Midbrain (tissue), 1 donor: ENCODE results near the gene TCP10L.
"Not testable (repeated sequence)": the region's sequence is repeated elsewhere in the genome, so short reads cannot be mapped to it uniquely, and the experiment has no call there.

Experiments used
- DNase-seq: peaks from one replicate; lab custom pipeline; 2025; lab: John Stamatoyannopoulos, UW

The TCP10L gene

DNA sequence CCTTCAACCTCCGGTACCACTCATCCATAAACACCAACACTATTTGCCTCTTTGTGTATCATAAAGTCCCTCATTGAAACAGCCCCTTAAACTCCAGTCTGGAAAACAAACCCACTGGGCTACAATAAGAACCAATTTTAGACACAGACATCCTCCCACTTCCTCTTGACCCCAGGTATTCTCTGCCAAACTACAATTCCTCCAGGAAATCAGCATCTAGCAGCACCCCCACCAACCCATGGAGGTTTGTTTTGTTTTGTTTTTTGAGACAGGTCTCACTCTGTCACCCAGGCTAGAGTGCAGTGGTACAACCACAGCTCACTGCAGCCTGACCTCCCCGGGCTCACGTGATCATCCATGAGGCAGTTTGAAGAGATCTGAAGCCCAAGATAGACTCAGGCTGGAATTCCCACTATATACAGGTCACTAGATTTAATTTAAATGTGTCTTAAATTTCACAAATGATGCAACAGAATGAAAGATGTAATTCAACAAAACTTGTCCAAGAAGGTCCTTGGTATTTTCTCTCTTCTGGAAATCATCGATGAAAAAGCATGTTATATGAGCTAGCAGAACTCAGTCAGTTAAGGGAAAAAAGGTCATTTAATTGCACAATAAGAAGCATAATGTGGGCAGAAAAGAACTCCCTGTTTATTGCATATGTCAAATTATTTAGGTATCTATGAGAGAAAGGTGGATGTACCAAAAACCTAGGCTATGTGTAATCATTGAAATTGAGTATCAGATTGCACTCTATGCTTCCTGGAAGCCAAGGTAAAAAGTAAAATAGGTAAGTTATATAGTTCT, 30.3 kb downstream of the TCP10L start:
- no peak for DNase-seq

GRCh38 chr21:32549886-32550285, 35.4 kb downstream of the TCP10L start:
- DNase-seq: no peak

GRCh38 chr21:32549440-32549839, 35.9 kb downstream of the TCP10L start:
- DNase-seq: no peak

DNA sequence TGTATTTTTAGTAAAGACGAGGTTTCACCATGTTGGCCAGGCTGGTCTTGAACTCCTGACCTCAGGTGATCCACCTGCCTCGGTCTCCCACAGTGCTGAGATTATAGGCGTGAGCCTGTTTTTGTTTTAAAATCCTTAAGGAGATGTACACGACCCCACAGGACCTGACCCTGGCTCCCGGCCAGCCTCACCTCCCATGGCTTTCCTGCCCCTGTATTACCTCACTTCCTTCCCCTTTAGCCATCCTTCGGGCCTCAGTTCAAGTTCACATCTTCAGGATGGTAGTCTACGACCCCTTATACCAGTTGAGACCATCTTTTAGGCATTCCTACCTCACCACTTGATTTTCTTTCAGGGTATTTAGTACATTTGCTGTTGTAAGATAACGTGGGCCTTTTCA, 36.3 kb downstream of the TCP10L start:
- no peak for DNase-seq

DNA sequence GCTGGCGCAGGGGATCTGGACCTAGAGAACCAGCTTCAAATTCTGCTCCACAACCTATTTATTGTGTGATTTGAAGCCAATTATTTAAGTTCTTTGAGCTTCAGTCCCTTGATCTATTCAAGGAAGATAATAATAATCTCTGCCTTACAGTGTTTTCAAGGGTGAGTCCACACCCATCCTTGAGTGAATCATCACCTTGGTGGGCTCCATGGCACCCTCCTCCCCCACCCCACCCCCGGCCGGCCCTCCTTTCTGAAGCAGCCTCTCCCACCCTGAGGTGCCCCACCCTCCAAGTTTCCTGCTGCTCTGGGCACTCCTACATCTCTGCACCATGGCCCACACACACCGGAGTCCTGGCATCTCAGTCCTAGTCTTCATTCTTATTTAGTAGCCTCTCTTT, 38.3 kb downstream of the TCP10L start:
- no peak for DNase-seq

DNA sequence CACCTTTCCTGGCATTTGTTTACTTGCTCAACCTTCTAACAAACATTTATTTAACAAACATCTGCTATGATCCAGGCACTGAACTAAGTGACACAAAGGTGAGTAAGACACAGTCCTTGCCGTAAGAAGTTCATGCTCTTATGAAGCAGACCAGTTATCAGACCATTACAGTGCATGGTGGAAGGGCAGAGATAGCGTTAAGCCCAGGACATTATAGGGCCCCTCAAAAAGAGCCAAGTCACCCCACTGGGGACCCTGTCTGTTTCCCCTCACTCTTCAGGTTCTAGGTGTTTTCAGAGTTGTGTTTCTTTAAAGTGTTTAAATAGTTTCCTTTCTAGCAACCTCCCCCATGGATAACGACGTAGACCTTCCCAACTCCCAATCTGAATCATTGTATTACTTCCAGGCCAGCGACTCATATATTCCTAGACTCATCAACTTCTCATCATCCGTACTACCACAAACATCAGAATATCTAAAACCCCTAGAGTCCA, 39.3 kb downstream of the TCP10L start:
- DNase-seq: no peak

- DNase-seq: no peak
Measured at GRCh38 chr21:32544697-32545096, 40.6 kb downstream of the TCP10L start.

GRCh38 chr21:32543975-32544374, 41.3 kb downstream of the TCP10L start:
- DNase-seq: no peak

DNA sequence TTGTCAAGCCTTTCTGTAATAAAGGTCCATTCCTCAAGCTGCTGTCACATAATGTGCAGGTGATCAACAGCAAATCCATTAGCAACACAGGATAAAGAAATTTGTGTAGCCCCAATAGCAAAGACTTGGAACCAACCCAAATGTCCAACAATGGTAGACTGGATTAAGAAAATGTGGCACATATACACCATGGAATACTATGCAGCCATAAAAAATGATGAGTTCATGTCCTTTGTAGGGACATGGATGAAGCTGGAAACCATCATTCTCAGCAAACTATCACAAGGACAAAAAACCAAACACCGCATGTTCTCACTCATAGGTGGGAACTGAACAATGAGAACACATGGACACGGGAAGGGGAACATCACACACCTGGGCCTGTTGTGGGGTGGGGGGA, 42.3 kb downstream of the TCP10L start:
- not testable (repeated sequence) for DNase-seq

DNA sequence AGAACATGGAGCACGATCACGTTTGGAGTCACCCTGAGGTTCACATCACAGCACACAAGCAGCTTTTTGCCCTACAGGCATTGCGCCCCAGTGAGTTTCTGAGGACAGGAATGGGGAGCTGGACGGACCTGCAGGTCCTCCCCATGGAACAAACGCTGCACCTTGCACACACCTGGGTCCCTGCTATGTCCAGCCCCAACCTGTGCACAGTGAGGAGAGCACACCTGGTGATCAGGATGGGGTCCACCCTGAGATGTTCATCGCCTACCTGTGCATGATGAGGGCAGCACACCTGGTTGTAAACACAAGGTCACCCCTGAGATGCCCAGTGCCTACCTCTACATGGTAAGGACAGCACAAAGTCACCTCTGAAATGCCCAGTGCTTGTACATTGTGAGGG, 45.9 kb downstream of the TCP10L start:
- no peak for DNase-seq

DNA sequence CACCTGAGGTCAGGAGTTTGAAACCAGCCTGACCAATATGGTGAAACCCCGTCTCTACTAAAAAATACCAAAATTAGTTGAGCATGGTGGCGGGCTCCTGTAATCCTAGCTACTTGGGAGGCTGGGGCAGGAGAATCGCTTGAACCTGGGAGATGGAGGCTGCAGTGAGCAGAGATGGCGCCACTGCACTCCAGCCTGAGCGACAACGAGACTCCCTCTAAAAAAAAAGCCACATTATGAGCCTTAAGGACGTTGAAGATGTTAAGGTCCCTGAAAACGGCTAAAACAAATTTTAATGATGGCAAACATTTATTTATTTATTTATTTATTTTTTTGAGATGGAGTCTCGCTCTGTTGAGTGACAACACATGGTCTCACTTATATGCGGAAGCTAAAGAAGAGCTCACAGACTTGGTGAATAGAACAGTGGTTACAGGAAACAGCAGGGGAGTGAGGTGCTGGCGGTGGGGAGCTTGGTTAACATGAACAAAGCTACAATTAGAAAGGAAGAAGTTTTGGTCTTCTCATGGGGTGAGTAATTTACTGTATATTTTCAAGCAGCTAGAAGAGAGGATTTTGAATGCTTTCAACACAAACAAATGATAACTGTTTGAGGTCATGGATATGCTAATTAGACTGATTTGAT, 47.1 kb downstream of the TCP10L start:
- DNase-seq: no peak

GRCh38 chr21:32537569-32537881, 47.8 kb downstream of the TCP10L start:
- DNase-seq: no peak

DNA sequence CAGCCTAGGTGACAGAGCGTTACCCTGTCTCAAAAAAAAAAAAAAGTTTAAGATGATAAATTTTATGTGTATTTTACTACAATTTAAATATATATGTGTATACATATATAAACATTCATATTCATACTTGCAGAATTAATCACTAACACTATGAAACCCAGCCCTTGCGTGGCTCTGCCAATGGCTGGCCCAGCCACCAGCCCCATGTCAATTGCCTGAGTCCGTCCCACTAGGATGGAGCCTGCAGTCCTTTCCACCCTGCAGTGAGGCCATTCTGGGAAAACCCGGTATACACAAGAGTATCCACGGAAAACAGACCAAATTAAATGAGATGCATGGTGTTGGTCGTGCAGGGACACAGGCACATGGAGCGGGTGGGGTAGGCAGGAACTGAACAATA, 49.7 kb downstream of the TCP10L start:
- DNase-seq: no peak

GRCh38 chr21:32534113-32534512, 51.2 kb downstream of the TCP10L start:
- no peak for DNase-seq

GRCh38 chr21:32533611-32534010, 51.7 kb downstream of the TCP10L start:
- no peak for DNase-seq

DNA sequence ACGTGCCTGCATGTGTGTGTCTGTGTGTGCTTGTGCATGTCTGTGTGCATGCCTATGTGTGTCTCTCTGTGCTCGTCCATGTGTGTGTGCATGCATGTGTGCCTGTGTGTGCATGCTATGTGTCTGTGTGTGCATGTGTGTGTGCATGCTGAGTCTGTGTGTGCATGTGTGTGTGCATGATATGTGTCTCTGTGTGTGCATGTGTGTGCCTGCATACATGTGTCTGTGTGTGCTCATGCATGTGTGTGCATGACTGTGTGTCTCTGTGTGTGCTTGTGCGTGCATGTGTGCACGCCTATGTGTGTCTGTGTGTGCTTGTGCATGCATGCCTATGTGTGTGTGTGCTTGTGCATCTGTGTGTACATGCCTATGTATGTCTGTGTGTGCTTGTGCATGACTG, 52.3 kb downstream of the TCP10L start:
- no peak for DNase-seq

DNA sequence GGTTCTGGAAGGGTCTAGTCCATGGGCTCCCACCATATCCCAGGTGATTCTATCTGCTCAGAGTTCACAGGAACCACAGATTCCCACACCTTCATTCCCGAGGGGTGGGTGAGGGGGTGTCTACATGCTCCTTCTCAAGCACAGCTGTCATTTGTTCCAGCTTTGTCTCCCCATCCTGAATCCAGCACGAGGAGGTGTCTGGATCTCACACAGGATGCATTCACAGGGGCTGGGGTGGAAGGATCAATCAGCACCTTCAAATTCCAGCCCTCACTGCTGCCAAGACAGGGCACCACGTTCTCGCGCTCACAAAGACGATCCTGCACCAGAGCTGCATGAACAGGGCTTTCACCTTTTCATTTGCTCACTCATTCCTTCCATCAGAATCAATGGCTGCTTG, 52.7 kb downstream of the TCP10L start:
- no peak for DNase-seq

GRCh38 chr21:32531561-32531960, 53.8 kb downstream of the TCP10L start:
- DNase-seq: not testable (repeated sequence)

DNA sequence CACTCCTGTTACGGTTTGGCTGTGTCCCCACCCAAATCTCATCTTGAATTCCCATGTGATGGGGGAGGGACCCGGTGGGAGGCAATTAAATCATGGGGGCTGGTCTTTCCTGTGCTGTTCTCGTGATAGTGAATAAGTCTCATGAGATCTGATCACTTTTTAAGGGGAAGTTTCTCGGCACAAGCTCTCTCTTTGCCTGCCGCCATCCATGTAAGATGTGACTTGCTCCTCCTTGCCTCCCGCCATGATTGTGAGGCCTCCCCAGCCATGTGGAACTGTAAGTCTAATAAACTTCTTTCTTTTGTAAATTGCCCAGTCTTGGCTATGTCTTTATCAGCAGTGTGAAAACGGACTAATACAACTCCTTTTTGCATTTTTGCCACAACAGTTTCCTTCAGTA, 54.5 kb downstream of the TCP10L start:
- not testable (repeated sequence) for DNase-seq

DNA sequence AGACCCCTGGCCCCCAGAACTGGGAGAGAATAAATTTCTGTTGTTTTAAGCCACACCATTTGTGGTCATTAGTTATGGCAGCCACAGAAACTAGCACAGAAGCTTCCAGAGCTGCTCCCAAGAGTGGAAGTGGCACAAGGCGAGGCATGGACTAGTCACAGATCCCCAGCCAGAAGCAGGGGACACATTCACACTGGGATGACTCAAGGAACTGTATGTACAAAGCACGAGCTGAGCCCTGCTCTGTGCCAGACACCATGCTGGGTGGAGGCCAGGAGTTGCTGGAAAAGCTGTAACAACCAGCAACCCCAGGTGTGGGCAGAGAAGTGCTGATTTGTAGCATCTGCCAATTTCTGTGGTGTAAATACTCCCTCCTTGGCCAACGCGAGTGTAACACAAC, 55.6 kb downstream of the TCP10L start:
- DNase-seq: no peak

- DNase-seq: no peak
Measured at GRCh38 chr21:32525282-32525681, 60.0 kb downstream of the TCP10L start.

GRCh38 chr21:32523988-32524719, 61.2 kb downstream of the TCP10L start:
- no peak for DNase-seq
